Activated effector memory CD4-positive, alpha-beta T cell treated with anti-CD3 and anti-CD28 coated beads, Interleukin-2, amount 50 U/mL, for 16 hours (primary cell): ENCODE results near the gene OSCP1.

ENCODE experiments used
- DNase-seq: peaks from one replicate; pipeline ENCODE4 v3.0.0-alpha.2; 2020

Gene OSCP1

GRCh38 chr1:36400825-36401601, 49.2 kb downstream of the OSCP1 start:
- peak; percentile 73 for DNase-seq

DNA sequence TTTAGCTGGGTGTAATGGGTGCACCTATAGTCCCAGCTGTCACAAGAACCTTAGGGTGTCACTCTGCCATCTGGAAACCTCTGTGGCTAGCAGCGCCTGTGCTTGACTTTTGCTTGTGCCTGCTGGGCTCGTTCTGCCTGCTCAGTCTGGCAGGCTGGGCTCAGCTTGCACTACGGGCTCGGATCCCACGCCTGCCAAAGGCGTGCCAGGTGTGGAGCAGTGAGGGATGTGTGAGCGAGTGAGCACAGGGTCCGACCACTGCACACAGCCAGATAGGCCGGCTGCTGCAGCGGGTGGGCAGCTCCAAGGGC, 49.8 kb downstream of the OSCP1 start:
- no peak for DNase-seq

GRCh38 chr1:36398370-36398977, 51.8 kb downstream of the OSCP1 start:
- DNase-seq, result no peak

- peak; percentile 96 for DNase-seq
Measured at GRCh38 chr1:36397378-36398230, 52.6 kb downstream of the OSCP1 start, which contains the start of gene LSM10. LSM10 (minus strand) TSS chr1:36397908; CDS start chr1:36394129, 3,779 bp downstream.

DNA sequence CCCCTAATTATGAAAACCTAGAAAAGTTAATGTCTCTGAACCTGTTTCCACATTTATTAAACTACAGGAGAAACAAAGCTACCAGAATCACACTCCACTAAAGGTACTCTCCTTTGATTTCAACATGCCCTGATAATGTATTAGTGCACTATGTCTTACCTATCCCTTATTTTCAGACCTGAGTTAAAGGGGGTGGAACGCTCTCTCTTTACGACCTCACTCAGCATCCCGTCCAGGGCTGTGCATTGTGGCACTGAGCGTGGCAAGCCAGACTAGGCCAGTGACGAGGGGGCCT, 53.2 kb downstream of the OSCP1 start:
- DNase-seq, result no peak

DNA sequence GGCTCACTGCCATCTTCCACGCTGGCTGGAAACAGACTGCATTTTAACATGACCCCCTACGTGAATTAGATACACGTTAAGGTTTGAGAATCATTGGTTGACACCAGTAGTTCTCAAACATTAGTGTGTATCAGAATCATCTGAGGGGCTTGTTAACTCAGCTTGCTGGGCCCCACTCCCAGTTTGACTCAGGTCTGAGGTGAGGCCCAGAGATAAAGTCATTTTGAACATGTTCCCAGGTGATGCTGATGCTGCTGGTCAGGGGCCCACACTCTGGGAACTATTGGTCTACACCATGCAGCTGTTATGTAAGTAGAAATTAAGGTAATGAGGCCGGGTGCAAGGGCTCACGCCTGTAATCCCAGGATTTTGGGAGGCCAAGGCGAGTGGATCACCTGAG, 53.9 kb downstream of the OSCP1 start:
- no peak for DNase-seq

DNA sequence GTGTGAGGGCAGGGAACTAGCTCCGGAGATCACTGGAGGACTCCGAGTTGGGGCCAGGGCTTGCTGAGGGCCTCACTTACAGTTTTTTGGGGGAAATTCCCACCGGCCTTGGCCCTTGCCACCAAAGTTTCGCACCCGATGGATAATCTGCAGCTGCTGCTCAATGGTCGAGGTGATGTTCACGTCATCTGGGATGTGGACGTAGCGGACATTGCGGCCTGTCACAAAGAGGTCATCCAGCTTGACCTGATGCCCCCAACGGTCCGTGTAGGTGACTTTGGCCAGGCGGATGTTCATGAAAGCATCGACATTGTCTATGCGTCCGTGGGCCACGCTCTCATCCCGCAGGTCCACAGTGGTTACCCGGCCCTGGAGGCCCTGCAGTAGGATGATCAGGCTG, 56.6 kb downstream of the OSCP1 start:
- no peak for DNase-seq

DNA sequence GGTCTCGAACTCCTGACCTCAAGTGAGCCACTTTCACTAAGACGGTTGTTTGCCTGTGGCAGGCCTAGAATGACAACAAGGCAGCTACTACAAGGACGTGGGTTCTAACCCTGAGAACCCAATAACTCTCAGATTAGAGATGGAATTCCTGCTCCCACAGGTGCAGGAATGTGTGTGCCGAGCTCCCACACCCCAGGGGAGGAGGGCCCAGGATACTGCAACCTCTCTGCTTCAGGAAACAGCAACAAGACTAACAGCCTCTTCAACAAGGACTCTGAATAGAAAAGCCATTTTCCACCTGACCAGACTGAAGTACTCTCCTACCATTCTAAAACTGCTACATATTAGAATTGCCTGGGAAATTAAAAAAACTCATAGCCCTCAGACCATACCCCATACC, 57.4 kb downstream of the OSCP1 start:
- no peak for DNase-seq

DNA sequence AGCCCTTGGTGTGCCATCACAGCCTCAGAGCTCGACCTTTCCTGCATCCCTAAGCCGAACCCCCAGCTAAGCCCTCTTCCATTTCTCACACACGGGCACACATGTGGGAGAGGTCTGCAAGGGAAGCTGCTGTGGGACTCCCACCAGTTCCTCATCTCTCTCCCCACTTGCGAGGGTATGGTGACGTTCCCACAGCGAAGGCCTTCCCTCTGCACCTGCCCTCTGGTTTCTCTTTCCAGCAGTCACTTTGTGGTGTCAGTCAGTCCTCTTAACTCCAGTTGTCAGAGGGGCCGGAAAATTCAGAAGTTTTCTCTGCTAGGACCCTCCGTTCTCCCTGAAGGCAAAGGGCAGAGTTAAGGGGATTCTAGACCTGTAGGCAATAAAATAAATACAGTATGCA, 59.0 kb downstream of the OSCP1 start:
- DNase-seq, result no peak

DNA sequence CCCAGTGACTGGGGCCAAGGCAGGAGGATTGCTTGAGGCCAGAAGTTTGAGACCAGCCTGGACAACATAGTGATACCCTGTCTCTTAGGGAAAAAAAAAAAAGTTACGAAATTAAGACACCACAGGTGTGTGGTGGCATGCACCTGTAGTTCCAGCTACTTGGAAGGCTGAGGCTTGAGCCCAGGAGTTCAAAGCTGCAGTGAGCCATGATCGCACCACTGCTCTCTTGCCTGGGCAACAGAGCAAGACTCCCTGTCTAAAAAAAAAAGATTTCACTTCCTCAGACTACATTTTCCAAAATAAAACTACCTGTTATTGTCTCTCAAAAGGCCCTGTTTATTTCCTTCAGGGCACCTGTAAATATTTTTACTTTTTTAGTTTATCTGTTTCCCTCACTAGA, 59.8 kb downstream of the OSCP1 start:
- no peak for DNase-seq

DNA sequence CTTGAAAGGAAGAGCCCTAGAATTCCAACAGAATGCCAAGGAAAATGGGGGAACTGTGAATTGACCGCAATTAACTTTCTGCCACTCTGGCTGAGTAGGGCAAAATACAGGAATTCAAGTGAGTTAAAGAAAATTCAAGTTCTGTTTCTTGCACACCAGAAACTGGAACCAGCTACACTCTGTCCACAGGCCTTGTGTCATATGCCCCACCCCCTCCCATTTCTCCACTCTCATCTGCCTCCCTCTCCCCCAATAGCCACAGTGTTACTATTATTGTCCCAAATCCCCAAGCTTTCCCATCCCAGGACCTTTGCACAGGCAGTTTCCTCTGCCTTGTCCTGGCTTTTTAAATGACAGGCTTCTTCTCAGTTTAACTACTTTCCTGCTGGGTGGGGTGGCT, 60.3 kb downstream of the OSCP1 start:
- no peak for DNase-seq

GRCh38 chr1:36389261-36389660, 61.0 kb downstream of the OSCP1 start:
- no peak for DNase-seq

DNA sequence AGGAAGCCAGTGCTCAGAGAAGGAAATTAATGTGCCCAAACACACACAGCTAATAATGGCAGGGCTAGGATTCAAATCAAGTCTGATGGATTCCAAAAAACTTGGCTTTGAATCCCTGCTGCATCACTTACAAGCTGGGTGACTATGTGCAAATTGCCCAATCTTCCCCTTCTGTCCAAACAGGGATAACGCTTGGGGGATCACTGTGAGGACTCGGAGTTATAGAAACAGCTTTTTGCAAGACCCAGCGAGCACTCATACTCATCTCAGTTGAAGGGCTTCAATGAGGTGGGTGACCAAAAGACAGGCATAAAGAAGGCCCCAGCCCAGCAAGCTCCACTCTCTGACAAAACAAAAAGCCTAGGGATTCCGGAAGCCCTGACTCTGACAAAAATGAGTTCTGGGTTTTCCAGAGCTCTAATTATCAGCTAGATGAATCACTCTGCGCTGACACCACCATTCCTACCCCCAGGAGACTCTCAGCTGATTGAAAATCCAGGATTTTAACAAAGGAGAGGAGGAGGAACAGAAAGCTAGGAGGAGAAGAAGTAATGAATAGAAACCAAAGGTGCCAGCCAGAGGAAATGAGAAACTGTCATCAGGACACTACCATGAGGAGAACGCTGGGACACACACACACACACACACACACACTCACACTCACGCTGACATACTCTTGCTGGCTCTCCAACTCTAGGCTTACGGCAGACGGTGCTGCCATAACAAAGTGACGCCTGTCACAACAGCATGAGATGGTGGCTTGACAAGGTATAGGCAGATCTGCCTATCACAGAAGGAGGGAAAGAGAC, 62.9 kb downstream of the OSCP1 start:
- no peak for DNase-seq

- DNase-seq, result peak; percentile 95
Measured at GRCh38 chr1:36386265-36387140, 63.7 kb downstream of the OSCP1 start.

- peak; percentile 99 for DNase-seq
Measured at GRCh38 chr1:36385410-36386264, 64.6 kb downstream of the OSCP1 start, which contains the start of gene STK40. STK40 (minus strand) TSS chr1:36385924; CDS start chr1:36361332, 24,592 bp downstream.

DNA sequence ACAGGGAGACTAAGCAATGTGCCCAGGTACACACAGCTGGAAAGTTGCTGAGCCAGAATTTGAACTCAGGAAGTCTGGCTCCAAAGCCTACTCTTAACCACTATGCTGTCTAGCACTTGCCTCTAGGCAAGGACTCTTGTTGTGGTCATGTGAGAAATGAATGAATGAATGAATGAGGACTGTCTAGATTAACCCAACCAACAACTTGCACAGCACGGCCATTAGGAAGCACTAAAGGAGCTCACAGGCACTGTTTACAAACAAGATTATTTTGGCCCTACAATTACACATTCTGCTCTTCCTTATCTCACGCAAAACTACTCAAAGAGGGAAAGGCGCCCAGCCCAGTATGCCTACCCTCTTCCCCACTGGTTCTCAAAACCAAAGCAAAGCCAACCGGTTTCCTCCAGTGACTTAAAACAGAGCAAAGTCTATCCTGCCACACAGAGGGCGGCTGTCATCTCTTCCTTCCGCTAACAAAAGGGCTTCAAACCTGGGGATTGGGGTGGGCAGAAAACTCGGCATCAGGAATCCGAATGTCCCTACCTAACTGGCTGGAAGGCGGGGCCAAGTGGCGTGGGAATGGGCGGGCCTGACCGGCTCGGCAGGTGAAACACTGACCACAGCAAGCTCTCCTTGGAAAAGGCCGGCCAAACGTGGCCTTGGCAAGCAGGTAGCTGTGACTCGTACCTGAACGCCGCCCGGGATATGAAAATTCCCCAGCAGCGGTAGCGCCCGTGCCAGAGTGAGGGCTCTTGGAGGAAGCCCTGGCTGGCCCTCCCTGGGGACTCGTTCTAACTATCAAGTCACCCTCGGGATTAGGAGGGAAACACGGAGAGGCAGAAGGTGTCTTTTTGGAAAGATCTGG, 65.5 kb downstream of the OSCP1 start:
- DNase-seq, result peak; percentile 81

- DNase-seq, result no peak
Measured at GRCh38 chr1:36383240-36383639, 67.0 kb downstream of the OSCP1 start.

DNA sequence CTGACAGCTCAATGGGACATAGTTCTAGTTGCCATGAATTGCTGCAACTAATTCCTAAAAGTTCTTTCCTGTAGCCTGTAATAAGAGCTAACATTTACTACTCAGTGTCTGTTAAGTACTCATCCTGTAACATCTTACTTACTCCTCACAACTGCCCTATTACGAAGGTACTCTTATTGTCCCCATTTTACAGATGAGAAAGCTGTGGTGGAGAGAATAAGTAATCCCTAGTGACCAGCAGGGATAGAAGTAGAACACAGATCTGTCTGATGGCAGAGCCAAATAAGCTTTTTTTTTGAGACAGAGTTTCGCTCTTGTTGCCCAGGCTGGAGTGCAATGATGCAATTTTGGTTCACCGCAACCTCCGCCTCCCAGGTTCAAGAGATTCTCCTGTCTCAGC, 67.6 kb downstream of the OSCP1 start:
- DNase-seq, result no peak

- no peak for DNase-seq
Measured at GRCh38 chr1:36382231-36382630, 68.0 kb downstream of the OSCP1 start.

GRCh38 chr1:36381405-36381804, 68.8 kb downstream of the OSCP1 start:
- no peak for DNase-seq
